GM12864 (cell line): ENCODE data around the gene DRICH1.

Source experiments
- DNase-seq: peaks from one replicate; pipeline ENCODE4 v3.0.0-alpha.2; 2011; ENCODE audit warnings: low read depth
- H3K4me3 ChIP-seq: 2 replicates; pipeline ENCODE4 v1.5.1; 2011; ENCODE audit warnings: mild to moderate bottlenecking, low read depth, low read length, control low read depth
- CTCF ChIP-seq: IDR thresholded peaks from 2 replicates; pipeline ENCODE4 v1.5.1; 2011; ENCODE audit warnings: low read depth, mild to moderate bottlenecking, moderate library complexity, low read length, control low read depth, inconsistent platforms; ENCODE audit errors: missing control alignments

DRICH1 gene

GRCh38 chr22:23580576-23581259 is 51.4 kb downstream of the DRICH1 start:
- no peak overlapping the region for H3K4me3 ChIP-seq
- no peak for TF ChIP-seq CTCF
- DNase-seq: no peak

- no peak within 1 kb of the TSS for H3K4me3 ChIP-seq
- TF ChIP-seq CTCF: no peak
- no peak for DNase-seq
These were observed 52.1 kb downstream of the DRICH1 start, which contains the start of gene IGLL1 for GRCh38 chr22:23579870-23580575. Gene IGLL1 (minus strand): TSS chr22:23580290. CDS start chr22:23580190, 100 bp downstream.

GRCh38 chr22:23579280-23579679 is 52.8 kb downstream of the DRICH1 start:
- no peak overlapping the region for H3K4me3 ChIP-seq
- no peak for TF ChIP-seq CTCF
- DNase-seq: no peak

GRCh38 chr22:23578306-23578705 is 53.8 kb downstream of the DRICH1 start:
- no peak for DNase-seq
- TF ChIP-seq CTCF: no peak
- no peak overlapping the region for H3K4me3 ChIP-seq

GRCh38 chr22:23576681-23577080 is 55.4 kb downstream of the DRICH1 start:
- H3K4me3 ChIP-seq: no peak overlapping the region
- TF ChIP-seq CTCF: no peak
- no peak for DNase-seq

GRCh38 chr22:23575601-23576000 is 56.5 kb downstream of the DRICH1 start:
- no peak for TF ChIP-seq CTCF
- no peak for DNase-seq
- H3K4me3 ChIP-seq: no peak overlapping the region
